Chondrocyte (in vitro differentiated cells): Measurements from ENCODE around the gene SLC36A2. TPM values are rescaled to one million over a fixed set of nuclear protein-coding genes. Genes with fewer than 3 reads are reported as not detected.

Experiments used
- DNase-seq: peaks from one replicate; pipeline ENCODE4 v3.0.0; 2021; ENCODE audit warnings: mixed read lengths, low spot score
- H3K27ac Mint-ChIP-seq: one replicate; pipeline ENCODE4 v1.8.0; 2021; ENCODE audit warnings: mild to moderate bottlenecking, moderate library complexity, mixed read lengths; ENCODE audit not compliant: unreplicated experiment
- H3K27me3 Mint-ChIP-seq: 2 replicates; pipeline ENCODE4 v1.8.0; 2021; ENCODE audit warnings: low read depth, mixed read lengths
- H3K36me3 Mint-ChIP-seq: 2 replicates; pipeline ENCODE4 v1.8.0; 2021; ENCODE audit warnings: low read depth, mixed read lengths
- H3K4me1 Mint-ChIP-seq: 2 replicates; pipeline ENCODE4 v1.8.0; 2021; ENCODE audit warnings: low read depth, mild to moderate bottlenecking, mixed read lengths
- H3K4me3 Mint-ChIP-seq: one replicate; pipeline ENCODE4 v1.8.0; 2021; ENCODE audit warnings: mild to moderate bottlenecking, moderate library complexity, mixed read lengths; ENCODE audit not compliant: unreplicated experiment
- H3K9me3 Mint-ChIP-seq: 2 replicates; pipeline ENCODE4 v1.8.0; 2021; ENCODE audit warnings: low read depth, mixed read lengths
- total RNA-seq: library from RNA; stranded (reverse); gene quantifications from 3 replicates; pipeline ENCODE4 v1.2.1, GENCODE V29; 2021
- TF ChIP-seq, protein P1 (sequence below): fragments of 200-600 bp; sonication (generic); IDR thresholded peaks from 2 replicates; pipeline ENCODE4 v1.5.0; 2021; ENCODE audit warnings: antibody characterized with exemption, mild to moderate bottlenecking, moderate library complexity

SLC36A2 gene
- total RNA-seq, 1 donor from 2014 or later = not detected

DNA sequence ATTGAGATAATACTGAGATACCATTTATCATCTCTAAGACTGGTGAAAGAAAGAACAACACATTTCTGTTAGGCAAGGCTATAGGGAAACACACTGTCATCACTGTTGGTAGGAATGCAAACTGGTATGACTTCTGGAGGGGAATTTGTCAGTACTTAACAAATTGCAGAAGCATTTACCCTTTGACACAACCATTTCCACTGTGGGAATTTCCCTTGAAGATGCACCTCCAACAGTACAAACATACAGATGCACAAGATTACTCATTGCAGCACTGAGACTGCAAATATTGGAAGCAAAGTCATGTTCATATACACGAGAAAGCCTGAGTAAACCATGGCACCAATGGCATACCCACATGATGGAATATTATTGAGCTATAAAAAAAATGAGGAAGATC is 76.8 kb downstream of the SLC36A2 start:
- no peaks in the 10 kb centered on the region for H3K4me1 Mint-ChIP-seq
- TF ChIP-seq, protein P1, sequence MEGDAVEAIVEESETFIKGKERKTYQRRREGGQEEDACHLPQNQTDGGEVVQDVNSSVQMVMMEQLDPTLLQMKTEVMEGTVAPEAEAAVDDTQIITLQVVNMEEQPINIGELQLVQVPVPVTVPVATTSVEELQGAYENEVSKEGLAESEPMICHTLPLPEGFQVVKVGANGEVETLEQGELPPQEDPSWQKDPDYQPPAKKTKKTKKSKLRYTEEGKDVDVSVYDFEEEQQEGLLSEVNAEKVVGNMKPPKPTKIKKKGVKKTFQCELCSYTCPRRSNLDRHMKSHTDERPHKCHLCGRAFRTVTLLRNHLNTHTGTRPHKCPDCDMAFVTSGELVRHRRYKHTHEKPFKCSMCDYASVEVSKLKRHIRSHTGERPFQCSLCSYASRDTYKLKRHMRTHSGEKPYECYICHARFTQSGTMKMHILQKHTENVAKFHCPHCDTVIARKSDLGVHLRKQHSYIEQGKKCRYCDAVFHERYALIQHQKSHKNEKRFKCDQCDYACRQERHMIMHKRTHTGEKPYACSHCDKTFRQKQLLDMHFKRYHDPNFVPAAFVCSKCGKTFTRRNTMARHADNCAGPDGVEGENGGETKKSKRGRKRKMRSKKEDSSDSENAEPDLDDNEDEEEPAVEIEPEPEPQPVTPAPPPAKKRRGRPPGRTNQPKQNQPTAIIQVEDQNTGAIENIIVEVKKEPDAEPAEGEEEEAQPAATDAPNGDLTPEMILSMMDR = no peak
- no peak overlapping the region for H3K4me3 Mint-ChIP-seq
- H3K9me3 Mint-ChIP-seq = no peaks in the 10 kb centered on the region
- no peak overlapping the region for H3K27ac Mint-ChIP-seq
- peaks cover 19% of the 10 kb centered on the region for H3K36me3 Mint-ChIP-seq
- H3K27me3 Mint-ChIP-seq = no peaks in the 10 kb centered on the region
- DNase-seq = no peak

GRCh38 chr5:151267491-151268260 is 79.7 kb downstream of the SLC36A2 start:
- no peak for DNase-seq
- H3K36me3 Mint-ChIP-seq = peaks cover 26% of the 10 kb centered on the region
- TF ChIP-seq, protein P1 = no peak
- H3K4me1 Mint-ChIP-seq = peaks cover 4% of the 10 kb centered on the region
- no peak overlapping the region for H3K4me3 Mint-ChIP-seq
- H3K9me3 Mint-ChIP-seq = no peaks in the 10 kb centered on the region
- no peaks in the 10 kb centered on the region for H3K27me3 Mint-ChIP-seq
- H3K27ac Mint-ChIP-seq = no peak overlapping the region

Other genes starting within 250 kb of the SLC36A2 start
- 333 to 456 TPM (median 450 TPM) in 3 replicates for gene ANXA6, start 189.8 kb downstream of the SLC36A2 start, total RNA-seq
- gene CCDC69, start 123.5 kb downstream of the SLC36A2 start, total RNA-seq = 1.2 to 1.5 TPM (median 1.3 TPM) in 3 replicates
- gene GM2A, start 94.4 kb downstream of the SLC36A2 start, total RNA-seq = 21.4 to 29.1 TPM (median 21.7 TPM) in 3 replicates
- gene SLC36A3, start 43.8 kb downstream of the SLC36A2 start, total RNA-seq = not detected in 3 replicates
- gene SLC36A1, start 100.0 kb upstream of the SLC36A2 start, total RNA-seq = 49.7 to 67.8 TPM (median 50.0 TPM) in 3 replicates
- gene FAT2, start 243.8 kb upstream of the SLC36A2 start, total RNA-seq = 2.2 to 20.9 TPM (median 2.3 TPM) in 3 replicates